K562 (cell line): ENCODE measurements around the gene KAZN. TPM values are rescaled to one million over a fixed set of nuclear protein-coding genes. Genes with fewer than 3 reads are reported as not detected.

Source experiments
- ATAC-seq: fragments of 200-7000 bp; cut with Tn5 transposase; 3 replicates; pipeline ENCODE4 v1.9.1; 2020; ENCODE audit warnings: moderate library complexity
- BruUV-seq: library from RNA; stranded (reverse); fragments of 400-500 nt; replicated peaks from 2 replicates; lab custom pipeline; 2021; lab: Mats Ljungman, UMichigan
- CTCF ChIA-PET: fragments of 300-600 bp; formaldehyde crosslinking; extraction: SDS; loops from one replicate; lab custom pipeline; 2021; ENCODE audit warnings: low intra/inter-chr PET ratio; lab: Yijun Ruan, JAX
- POLR2A ChIA-PET: fragments of 300-600, 350-650 bp; sonication (Branson Sonifier 250); formaldehyde crosslinking; extraction: SDS; loops from one replicate; lab custom pipeline; 2021; ENCODE audit warnings: antibody characterized with exemption, inconsistent platforms; lab: Yijun Ruan, JAX
- DNase-seq, 4 experiments: peaks; one replicate each; pipeline versions ENCODE4 v3.0.0 to v3.0.0-alpha.2; 2011 to 2018; ENCODE audit warnings: low spot score in 3 of 4, mixed read lengths in 3 of 4; ENCODE audit errors: extremely low read depth in 1 of 4
- FAIRE-seq: peaks from 2 replicates; lab custom pipeline; 2011; peaks lifted over from hg19 to GRCh38; lab: Jason Lieb, UNC
- H2AFZ ChIP-seq: 2 replicates; pipeline ENCODE4 v1.6.0; 2011; ENCODE audit warnings: low read depth, low read length, control low read depth, inconsistent platforms
- H3K27ac ChIP-seq: fragments of 200-600 bp; 3 replicates; pipeline ENCODE4 v1.8.0; 2011; ENCODE audit warnings: low read depth, mild to moderate bottlenecking, control low read depth, inconsistent platforms, low read length, moderate library complexity, mixed read lengths; ENCODE audit errors: extremely low read depth
- H3K27me3 ChIP-seq, 2 experiments: fragments of 300-600 bp in 1 of 2; 2 replicates in 1 of 2; 3 replicates in 1 of 2; pipeline versions ENCODE4 v1.6.0 to v1.8.0; 2011; ENCODE audit warnings: inconsistent platforms in 2 of 2, low read length in 2 of 2, mild to moderate bottlenecking in 1 of 2, mixed read lengths in 1 of 2, moderate library complexity in 1 of 2; ENCODE audit not compliant: control insufficient read depth in 2 of 2, insufficient read depth in 2 of 2
- H3K36me3 ChIP-seq: fragments of 300-600 bp; 3 replicates; pipeline ENCODE4 v1.8.0; 2011; ENCODE audit warnings: mild to moderate bottlenecking, low read length, inconsistent platforms; ENCODE audit not compliant: control insufficient read depth, insufficient read depth
- H3K4me1 ChIP-seq, 2 experiments: fragments of 200-600 bp in 1 of 2; replicated peaks in 1 of 2; 2 replicates in 1 of 2; 3 replicates in 1 of 2; pipeline versions ENCODE4 v1.5.1 to v1.8.0; 2011; ENCODE audit warnings: inconsistent platforms in 2 of 2, low read length in 2 of 2, mild to moderate bottlenecking in 1 of 2, mixed read lengths in 1 of 2, moderate library complexity in 1 of 2; ENCODE audit not compliant: control insufficient read depth in 2 of 2, insufficient read depth in 2 of 2
- H3K4me2 ChIP-seq: 2 replicates; pipeline ENCODE4 v1.6.1; 2011; ENCODE audit warnings: low read length, control low read depth, inconsistent platforms, mixed read lengths; ENCODE audit not compliant: insufficient read depth
- H3K4me3 ChIP-seq: fragments of 200-600 bp; sonication (generic), shearing (Covaris generic); 2 replicates; pipeline ENCODE4 v1.5.1; 2016; ENCODE audit warnings: control low read depth, inconsistent platforms
- H3K79me2 ChIP-seq: fragments of 200-600 bp; 3 replicates; pipeline ENCODE4 v1.8.0; 2011; ENCODE audit warnings: low read length, inconsistent platforms; ENCODE audit not compliant: control insufficient read depth, insufficient read depth
- H3K9ac ChIP-seq, 2 experiments: 2 replicates each; pipeline versions ENCODE4 v1.6.0 to v1.6.1; 2011; ENCODE audit warnings: low read depth in 2 of 2, low read length in 2 of 2, control low read depth in 1 of 2, inconsistent platforms in 1 of 2, mild to moderate bottlenecking in 1 of 2, mixed read lengths in 1 of 2; ENCODE audit not compliant: insufficient read depth in 1 of 2
- H3K9me1 ChIP-seq: one replicate; pipeline ENCODE4 v1.6.0; 2011; ENCODE audit warnings: inconsistent platforms, mild to moderate bottlenecking, low read length, moderate library complexity; ENCODE audit not compliant: control insufficient read depth, insufficient read depth
- H3K9me3 ChIP-seq: replicated peaks from 2 replicates; pipeline ENCODE4 v1.5.1; 2011; ENCODE audit warnings: low read depth, low read length, inconsistent platforms; ENCODE audit not compliant: control insufficient read depth, insufficient read depth
- H4K20me1 ChIP-seq: replicated peaks from 2 replicates; pipeline ENCODE4 v1.6.1; 2011; ENCODE audit warnings: low read length, inconsistent platforms, mixed read lengths; ENCODE audit not compliant: control insufficient read depth, insufficient read depth
- CGGBP1 ChIP-seq: fragments of 250-450 bp; sonication (Bioruptor Pico); IDR thresholded peaks from 2 replicates; pipeline ENCODE4 v1.9.0; 2021; ENCODE audit warnings: mild to moderate bottlenecking
- CREB1 ChIP-seq, 2 experiments: sonication (generic) in 1 of 2; formaldehyde crosslinking in 1 of 2; IDR thresholded peaks; 2 replicates each; pipeline versions ENCODE4 v1.6.1 to v1.8.0; 2012 to 2022; ENCODE audit warnings: inconsistent platforms in 1 of 2, mild to moderate bottlenecking in 1 of 2, missing genetic modification reagents in 1 of 2, moderate library complexity in 1 of 2
- IRF2 ChIP-seq: sonication (generic); formaldehyde crosslinking; IDR thresholded peaks from 2 replicates; pipeline ENCODE4 v1.8.1; 2022; ENCODE audit warnings: mild to moderate bottlenecking, missing genetic modification reagents
- JUND ChIP-seq, 2 experiments: IDR thresholded peaks; 2 replicates in 1 of 2; 3 replicates in 1 of 2; pipeline ENCODE4 v1.6.1; 2011; ENCODE audit warnings: borderline replicate concordance in 2 of 2, low read depth in 2 of 2, low read length in 2 of 2, improper control_type of control experiment in 1 of 2, missing biosample characterization in 1 of 2, missing genetic modification characterization in 1 of 2, missing genetic modification reagents in 1 of 2
- KDM2B ChIP-seq: fragments of 250-450 bp; sonication (Bioruptor Pico); IDR thresholded peaks from 2 replicates; pipeline ENCODE4 v1.8.0; 2021; ENCODE audit warnings: mild to moderate bottlenecking, moderate library complexity
- KDM5B ChIP-seq: fragments of 200-600 bp; sonication (generic); IDR thresholded peaks from 2 replicates; pipeline ENCODE4 v1.6.1; 2012; ENCODE audit warnings: low read depth, mild to moderate bottlenecking, moderate library complexity, low read length, control low read depth, inconsistent platforms; ENCODE audit not compliant: insufficient replicate concordance
- MXI1 ChIP-seq: IDR thresholded peaks from 2 replicates; pipeline ENCODE4 v1.6.1; 2011; ENCODE audit warnings: low read depth, mild to moderate bottlenecking, improper control_type of control experiment, low read length
- MYC ChIP-seq, 2 experiments: fragments of 250-450 bp in 1 of 2; sonication (Bioruptor Pico) in 1 of 2; IDR thresholded peaks; 2 replicates each; pipeline versions ENCODE4 v1.5.1 to v1.6.1; 2012 to 2021; ENCODE audit warnings: low read depth in 2 of 2, borderline replicate concordance in 1 of 2, improper control_type of control experiment in 1 of 2, low read length in 1 of 2, mild to moderate bottlenecking in 1 of 2, moderate library complexity in 1 of 2
- NFYB ChIP-seq: IDR thresholded peaks from 2 replicates; pipeline ENCODE4 v1.6.1; 2011; ENCODE audit warnings: mild to moderate bottlenecking, moderate library complexity; ENCODE audit not compliant: insufficient read length; ENCODE audit errors: extremely low read depth
- SREBF2 ChIP-seq: sonication (generic); formaldehyde crosslinking; IDR thresholded peaks from 2 replicates; pipeline ENCODE4 v1.4.0; 2020; ENCODE audit warnings: mild to moderate bottlenecking, missing genetic modification reagents
- TAF7 ChIP-seq: fragments of 450-650 bp; IDR thresholded peaks from 2 replicates; pipeline ENCODE4 v1.6.1; 2016; ENCODE audit warnings: missing genetic modification characterization, missing compliant biosample characterization
- VEZF1 ChIP-seq: fragments of 200-800 bp; sonication (Bioruptor generic); IDR thresholded peaks from 2 replicates; pipeline ENCODE4 v1.6.1; 2017; ENCODE audit warnings: missing genetic modification characterization, missing compliant biosample characterization
- ZNF445 ChIP-seq: fragments of 250-450 bp; sonication (Bioruptor Pico); IDR thresholded peaks from 2 replicates; pipeline ENCODE4 v1.4.0; 2020; ENCODE audit warnings: low read depth, mild to moderate bottlenecking, moderate library complexity
- ZNF644 ChIP-seq: fragments of 200-800 bp; sonication (Bioruptor generic); IDR thresholded peaks from 2 replicates; pipeline ENCODE4 v1.6.1; 2016; ENCODE audit warnings: low read depth, missing genetic modification characterization, missing compliant biosample characterization
- WGBS: fragments of 100-300 bp; shearing (Covaris generic); methylation state at CpG from one replicate; pipeline ENCODE4 v1.1.6; 2016; ENCODE audit warnings: low coverage, mixed read lengths; ENCODE audit not compliant: insufficient coverage; ENCODE audit errors: missing lambda C conversion rate; 5-methylcytosine and 5-hydroxymethylcytosine counted together
- in situ Hi-C: fragments of 300-500 bp; cut with MboI; formaldehyde crosslinking; loops from 4 replicates; pipeline ENCODE4 v1.15.0; 2018; ENCODE audit warnings: inconsistent platforms, mixed read lengths
- intact Hi-C: fragments of 100-400 bp; cut with micrococcal nuclease; formaldehyde crosslinking; loops from 2 replicates; pipeline ENCODE4 v1.14.2; 2022
- polyA plus RNA-seq, 8 experiments: library from polyadenylated mRNA; depleted of rRNA in 4 of 8; stranded (reverse) in 5 of 8; unstranded in 3 of 8; fragments of >200 nt; fragmentation: Nextera tagmentation in 2 of 8; fragmentation: Illumina TruSeq in 1 of 8; extraction: Ambion mirVana in 2 of 8; extraction: Trizol in 1 of 8; gene quantifications; 2 replicates each; pipeline versions ENCODE4 v1.2.1 to v1.2.3, GENCODE V29; 2011 to 2014; ENCODE audit warnings: inconsistent platforms in 1 of 8, missing spikeins in 1 of 8
- total RNA-seq, 7 experiments: library from RNA; depleted of rRNA in 6 of 7; stranded (reverse); fragments of >200 nt in 6 of 7; fragmentation: Illumina TruSeq in 2 of 7; extraction: Trizol in 2 of 7; gene quantifications; 2 replicates each; pipeline versions ENCODE4 v1.2.1 to v1.2.3, GENCODE V29; 2011 to 2021; ENCODE audit warnings: low replicate concordance in 1 of 7

KAZN gene
- total and polyA plus RNA-seq, 9 of the 15 experiments (the other 6 are each of a cell fraction or from before 2014, with no cell fraction given): 2.1 to 21.6 (median 5.4) TPM

- Histone ChIP-seq H3K9ac (no peak overlapping the region), H3K27ac (no peak overlapping the region), H4K20me1 (0 out of 2 replicates have a peak, but pooled peaks cover 3% of the 10 kb centered on the region), H3K27me3 (peaks cover 22 to 41% of the 10 kb centered on the region in 2 experiments), H3K4me3 (no peak overlapping the region), H3K9me1 (no peaks in the 10 kb centered on the region), H3K36me3 (no peaks in the 10 kb centered on the region), H3K79me2 (no peaks in the 10 kb centered on the region), H3K4me2 (no peak overlapping the region), H2AFZ (no peak overlapping the region), H3K9me3 (no peaks in the 10 kb centered on the region), H3K4me1 (0 out of 5 replicates have a peak, but pooled peaks cover 0 to 4% of the 10 kb centered on the region in 2 experiments)
- intact Hi-C loops: no loop called here
- ChIA-PET POLR2A (interaction anchor here (0.5 kb wide), 1 partner anchor 233 kb away, joined by 3 read pairs; no protein-coding TSS in a partner anchor), CTCF (no interaction called here)
- BruUV-seq: no TSS peak
- FAIRE-seq: no peak
- TF ChIP-seq ZNF644 (tag) (no peak), IRF2 (CRISPR knock-in tag) (no peak), ZNF445 (no peak), CGGBP1 (no peak), SREBF2 (CRISPR knock-in tag) (no peak), MYC (IDR thresholded peaks at IDR 0.05; ENCODE audit: low read depth, low read length) (no peak), MYC (CRISPR knock-in tag; IDR thresholded peaks at IDR 0.05; ENCODE audit: borderline replicate concordance, low read depth) (no peak), NFYB (no peak), KDM5B (no peak), KDM2B (CRISPR knock-in tag) (no peak), CREB1 (IDR thresholded peaks at IDR 0.05) (no peak), CREB1 (CRISPR knock-in tag; IDR thresholded peaks at IDR 0.05) (no peak), JUND (IDR thresholded peaks at IDR 0.05; ENCODE audit: borderline replicate concordance, low read depth, low read length) (no peak), JUND (tag; IDR thresholded peaks at IDR 0.05; ENCODE audit: borderline replicate concordance, low read depth, low read length) (no peak), VEZF1 (CRISPR knock-in tag) (no peak), TAF7 (no peak), MXI1 (no peak)
- no peak for ATAC-seq
- in situ Hi-C loops: no loop called here
- DNase-seq: no peak
- 20% methylated on average over 17 of the region's 17 CpGs for WGBS
These were observed 29.4 kb downstream of the KAZN start for GRCh38 chr1:14627608-14628489.
